MM.1S (cell line): ENCODE measurements around the gene DGKI.

Source experiments
- DNase-seq: peaks from one replicate; pipeline ENCODE4 v3.0.0-alpha.2; 2015
- H2AFZ ChIP-seq: fragments of 300-600 bp; sonication (generic); 2 replicates; pipeline ENCODE4 v1.6.0; 2016; ENCODE audit warnings: antibody characterized with exemption, low read length
- H3F3A ChIP-seq: fragments of 300-600 bp; sonication (generic); 2 replicates; pipeline ENCODE4 v1.6.1; 2016; ENCODE audit warnings: mild to moderate bottlenecking, antibody characterized with exemption, low read length, moderate library complexity, mixed read lengths; ENCODE audit not compliant: insufficient read depth
- H3K27ac ChIP-seq: fragments of 300-600 bp; sonication (generic); 2 replicates; pipeline ENCODE4 v1.5.1; 2016; ENCODE audit warnings: mild to moderate bottlenecking, low read length
- H3K27me3 ChIP-seq: fragments of 300-600 bp; sonication (generic); replicated peaks from 2 replicates; pipeline ENCODE4 v1.6.0; 2016; ENCODE audit warnings: low read length; ENCODE audit not compliant: insufficient read depth
- H3K36me3 ChIP-seq: fragments of 300-600 bp; sonication (generic); replicated peaks from 2 replicates; pipeline ENCODE4 v1.6.1; 2016; ENCODE audit warnings: mild to moderate bottlenecking, low read length, mixed read lengths; ENCODE audit not compliant: insufficient read depth
- H3K4me1 ChIP-seq: fragments of 300-600 bp; sonication (generic); 2 replicates; pipeline ENCODE4 v1.6.1; 2016; ENCODE audit warnings: low read length, mixed read lengths
- H3K4me2 ChIP-seq: fragments of 300-600 bp; sonication (generic); 2 replicates; pipeline ENCODE4 v1.6.0; 2016; ENCODE audit warnings: low read depth, low read length
- H3K4me3 ChIP-seq: fragments of 300-600 bp; sonication (generic); 2 replicates; pipeline ENCODE4 v1.5.1; 2016; ENCODE audit warnings: low read length, mixed read lengths
- H3K79me2 ChIP-seq: fragments of 300-600 bp; sonication (generic); 2 replicates; pipeline ENCODE4 v1.6.1; 2016; ENCODE audit warnings: mixed run types, low read length, mixed read lengths
- H3K9ac ChIP-seq: fragments of 300-600 bp; sonication (generic); 2 replicates; pipeline ENCODE4 v1.6.1; 2016; ENCODE audit warnings: low read length, mixed read lengths
- H3K9me2 ChIP-seq: fragments of 300-600 bp; sonication (generic); replicated peaks from 2 replicates; pipeline ENCODE4 v1.6.1; 2016; ENCODE audit warnings: mild to moderate bottlenecking, low read length, mixed read lengths; ENCODE audit not compliant: insufficient read depth
- H3K9me3 ChIP-seq: fragments of 300-600 bp; sonication (generic); replicated peaks from 2 replicates; pipeline ENCODE4 v1.6.1; 2016; ENCODE audit warnings: mild to moderate bottlenecking, low read length, mixed read lengths; ENCODE audit not compliant: insufficient read depth
- H4K20me1 ChIP-seq: fragments of 300-600 bp; sonication (generic); 2 replicates; pipeline ENCODE4 v1.6.1; 2016; ENCODE audit warnings: mild to moderate bottlenecking, low read length, moderate library complexity, mixed read lengths; ENCODE audit not compliant: insufficient read depth
- CTCF ChIP-seq: fragments of 300-600 bp; sonication (generic); IDR thresholded peaks from 2 replicates; pipeline ENCODE4 v1.5.1; 2016; ENCODE audit warnings: antibody characterized with exemption, low read length, mixed read lengths
- EZH2 ChIP-seq: fragments of 300-600 bp; sonication (generic); optimal IDR thresholded peaks from 2 replicates; pipeline ENCODE3; 2017; ENCODE audit warnings: low read depth, mild to moderate bottlenecking, antibody characterized with exemption, low read length, mixed read lengths
- EZH2phosphoT487 ChIP-seq: fragments of 300-600 bp; sonication (generic); IDR thresholded peaks from 2 replicates; pipeline ENCODE4 v1.6.1; 2018; ENCODE audit warnings: antibody characterized with exemption, low read length

Gene DGKI

GRCh38 chr7:137507096-137507495 is 339.7 kb downstream of the DGKI start:
- Histone ChIP-seq H3K9me2 (no peaks in the 10 kb centered on the region), H3F3A (no peaks in the 10 kb centered on the region), H4K20me1 (no peaks in the 10 kb centered on the region), H3K4me1 (no peaks in the 10 kb centered on the region), H3K79me2 (no peaks in the 10 kb centered on the region), H3K36me3 (no peaks in the 10 kb centered on the region), H3K9ac (no peak overlapping the region), H3K27me3 (no peaks in the 10 kb centered on the region), H3K9me3 (no peaks in the 10 kb centered on the region), H3K4me3 (no peak overlapping the region), H2AFZ (no peak overlapping the region), H3K27ac (no peak overlapping the region), H3K4me2 (no peak overlapping the region)
- TF ChIP-seq EZH2phosphoT487: no peak
- TF ChIP-seq EZH2: no peak
- no peak for TF ChIP-seq CTCF
- DNase-seq: no peak

GRCh38 chr7:137506031-137506430 is 340.7 kb downstream of the DGKI start:
- no peaks in the 10 kb centered on the region for H3K27me3 ChIP-seq
- H3K27ac ChIP-seq: no peak overlapping the region
- H3K9me2 ChIP-seq: no peaks in the 10 kb centered on the region
- H3K4me1 ChIP-seq: no peaks in the 10 kb centered on the region
- H4K20me1 ChIP-seq: no peaks in the 10 kb centered on the region
- TF ChIP-seq CTCF: no peak
- no peak for TF ChIP-seq EZH2phosphoT487
- no peak for TF ChIP-seq EZH2
- no peaks in the 10 kb centered on the region for H3F3A ChIP-seq
- H3K4me2 ChIP-seq: no peak overlapping the region
- H3K4me3 ChIP-seq: no peak overlapping the region
- no peak for DNase-seq
- H3K9me3 ChIP-seq: no peaks in the 10 kb centered on the region
- H3K36me3 ChIP-seq: no peaks in the 10 kb centered on the region
- H3K9ac ChIP-seq: no peak overlapping the region
- no peaks in the 10 kb centered on the region for H3K79me2 ChIP-seq
- no peak overlapping the region for H2AFZ ChIP-seq

- no peaks in the 10 kb centered on the region for H3K9me2 ChIP-seq
- no peaks in the 10 kb centered on the region for H3K79me2 ChIP-seq
- no peaks in the 10 kb centered on the region for H3K27me3 ChIP-seq
- no peaks in the 10 kb centered on the region for H3K4me1 ChIP-seq
- TF ChIP-seq CTCF: no peak
- TF ChIP-seq EZH2phosphoT487: no peak
- no peak for TF ChIP-seq EZH2
- H3K36me3 ChIP-seq: no peaks in the 10 kb centered on the region
- no peak overlapping the region for H3K4me3 ChIP-seq
- H2AFZ ChIP-seq: no peak overlapping the region
- no peaks in the 10 kb centered on the region for H3F3A ChIP-seq
- no peak overlapping the region for H3K27ac ChIP-seq
- no peak overlapping the region for H3K9ac ChIP-seq
- H4K20me1 ChIP-seq: no peaks in the 10 kb centered on the region
- H3K9me3 ChIP-seq: no peaks in the 10 kb centered on the region
- DNase-seq: no peak
- H3K4me2 ChIP-seq: no peak overlapping the region
These were observed 345.2 kb downstream of the DGKI start for GRCh38 chr7:137501562-137501961.

GRCh38 chr7:137492889-137493288 is 353.9 kb downstream of the DGKI start:
- no peak for DNase-seq
- Histone ChIP-seq H2AFZ (no peak overlapping the region), H3K4me2 (no peak overlapping the region), H3K4me1 (no peaks in the 10 kb centered on the region), H3F3A (no peaks in the 10 kb centered on the region), H3K4me3 (no peak overlapping the region), H3K36me3 (no peaks in the 10 kb centered on the region), H4K20me1 (no peaks in the 10 kb centered on the region), H3K27ac (no peak overlapping the region), H3K27me3 (no peaks in the 10 kb centered on the region), H3K9me2 (no peaks in the 10 kb centered on the region), H3K9me3 (no peaks in the 10 kb centered on the region), H3K9ac (no peak overlapping the region), H3K79me2 (no peaks in the 10 kb centered on the region)
- TF ChIP-seq EZH2 (no peak), CTCF (no peak), EZH2phosphoT487 (no peak)
